ENCODE results near the gene ADAMTS9. TPM values are rescaled to one million over a fixed set of nuclear protein-coding genes. Genes with fewer than 3 reads are reported as not detected.

The ADAMTS9 gene
- total RNA-seq, 1 donor from 2014 or later: not detected

DNA sequence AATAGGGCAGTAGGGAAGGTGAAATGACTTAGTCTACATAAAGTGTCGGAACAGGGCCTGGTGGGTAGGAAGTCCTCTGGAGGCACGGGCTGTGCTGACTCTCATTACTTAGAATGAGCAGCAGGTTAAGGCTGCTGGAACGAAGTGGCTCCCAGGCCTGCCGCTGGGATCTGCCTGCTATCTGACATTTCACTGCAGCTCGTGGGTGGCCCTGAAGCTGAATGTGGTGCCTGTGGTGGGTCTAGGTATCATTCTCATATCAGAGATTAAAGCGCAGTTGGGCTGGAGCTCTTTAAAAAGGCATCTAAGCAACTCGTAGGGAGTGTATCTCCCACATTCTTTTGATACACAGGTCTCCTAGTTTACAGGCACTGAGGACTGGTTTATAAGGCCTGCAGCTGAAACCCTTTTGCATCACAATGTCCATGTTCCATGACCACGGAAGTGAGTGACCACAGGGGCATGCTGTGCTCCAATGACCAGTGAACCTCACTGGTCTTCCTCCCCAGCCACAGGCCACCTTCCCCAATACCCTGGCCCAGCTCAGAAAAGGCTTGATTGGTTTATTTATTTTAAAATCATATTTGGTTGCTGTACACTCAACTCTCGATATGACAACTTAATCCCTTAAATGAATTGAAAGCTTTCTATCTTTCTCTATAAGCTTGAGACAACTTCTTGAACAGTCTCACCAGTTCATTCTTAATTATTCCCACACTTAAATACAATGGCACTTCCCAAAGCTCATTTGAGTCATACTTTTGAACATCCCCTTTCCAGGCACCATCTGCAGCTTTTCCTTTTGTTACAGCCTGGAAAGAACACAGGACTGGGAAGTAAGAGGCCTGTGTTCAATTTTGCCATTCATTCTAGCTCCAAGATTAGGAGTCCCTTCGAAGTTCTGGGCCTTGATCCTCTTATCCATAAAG, 19.0 kb downstream of the ADAMTS9 start:
- Mint-ChIP-seq H3K27me3 (peaks cover 2% of the 10 kb centered on the region), H3K36me3 (ENCODE audit: low read depth) (no peaks in the 10 kb centered on the region), H3K9me3 (peaks cover 2% of the 10 kb centered on the region), H3K4me1 (no peaks in the 10 kb centered on the region), H3K4me3 (no peak overlapping the region), H3K27ac (no peak overlapping the region)
- intact Hi-C loops (cut with micrococcal nuclease): no loop called here
- DNase-seq: no peak
- ChIA-PET POLR2A (no interaction called here), CTCF (no interaction called here)
- TF ChIP-seq, protein P1, sequence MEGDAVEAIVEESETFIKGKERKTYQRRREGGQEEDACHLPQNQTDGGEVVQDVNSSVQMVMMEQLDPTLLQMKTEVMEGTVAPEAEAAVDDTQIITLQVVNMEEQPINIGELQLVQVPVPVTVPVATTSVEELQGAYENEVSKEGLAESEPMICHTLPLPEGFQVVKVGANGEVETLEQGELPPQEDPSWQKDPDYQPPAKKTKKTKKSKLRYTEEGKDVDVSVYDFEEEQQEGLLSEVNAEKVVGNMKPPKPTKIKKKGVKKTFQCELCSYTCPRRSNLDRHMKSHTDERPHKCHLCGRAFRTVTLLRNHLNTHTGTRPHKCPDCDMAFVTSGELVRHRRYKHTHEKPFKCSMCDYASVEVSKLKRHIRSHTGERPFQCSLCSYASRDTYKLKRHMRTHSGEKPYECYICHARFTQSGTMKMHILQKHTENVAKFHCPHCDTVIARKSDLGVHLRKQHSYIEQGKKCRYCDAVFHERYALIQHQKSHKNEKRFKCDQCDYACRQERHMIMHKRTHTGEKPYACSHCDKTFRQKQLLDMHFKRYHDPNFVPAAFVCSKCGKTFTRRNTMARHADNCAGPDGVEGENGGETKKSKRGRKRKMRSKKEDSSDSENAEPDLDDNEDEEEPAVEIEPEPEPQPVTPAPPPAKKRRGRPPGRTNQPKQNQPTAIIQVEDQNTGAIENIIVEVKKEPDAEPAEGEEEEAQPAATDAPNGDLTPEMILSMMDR (IDR thresholded peaks at IDR 0.05): no peak
- no peak for ATAC-seq (ENCODE audit: low read depth)

DNA sequence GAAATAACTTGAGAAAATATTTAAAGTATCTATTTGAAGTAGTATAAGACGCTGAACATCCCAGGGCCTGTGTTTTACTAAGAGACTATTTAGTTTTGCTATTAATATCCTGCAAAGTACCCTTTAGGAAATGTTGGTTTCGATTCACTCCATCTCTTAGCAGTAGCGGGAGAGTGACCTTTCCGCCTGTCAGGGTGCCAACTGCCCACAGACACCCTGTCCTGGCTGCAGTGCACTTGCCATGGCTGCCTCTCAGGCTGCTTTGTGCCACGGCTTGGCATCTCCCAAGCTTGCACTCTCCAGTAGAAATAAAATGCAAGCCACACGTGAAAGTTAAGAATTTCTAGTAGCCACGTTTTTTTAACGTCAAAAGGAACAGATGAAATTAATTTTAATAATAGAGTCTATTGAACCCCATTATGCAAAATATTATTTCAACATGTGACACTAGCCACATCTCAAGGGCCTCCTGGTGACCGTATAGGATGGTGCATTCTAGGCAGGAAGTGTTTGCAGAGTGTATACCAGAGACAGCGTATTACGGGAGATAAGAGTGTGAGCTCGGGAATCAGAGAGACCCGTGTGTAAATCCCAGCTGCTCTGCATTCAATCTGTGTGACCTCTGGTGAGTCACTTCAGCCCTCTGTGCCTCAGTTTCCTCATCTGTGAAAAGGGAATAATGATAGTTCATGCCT, 19.8 kb downstream of the ADAMTS9 start:
- Mint-ChIP-seq H3K36me3 (ENCODE audit: low read depth) (no peaks in the 10 kb centered on the region), H3K4me1 (no peaks in the 10 kb centered on the region), H3K4me3 (no peak overlapping the region), H3K9me3 (peaks cover 2% of the 10 kb centered on the region), H3K27ac (no peak overlapping the region), H3K27me3 (peaks cover 2% of the 10 kb centered on the region)
- ATAC-seq (ENCODE audit: low read depth) (no peak), DNase-seq (no peak)
- CTCF ChIA-PET: no interaction called here
- POLR2A ChIA-PET: no interaction called here
- intact Hi-C loops (cut with micrococcal nuclease): no loop called here
- TF ChIP-seq, protein P1 (IDR thresholded peaks at IDR 0.05): no peak

DNA sequence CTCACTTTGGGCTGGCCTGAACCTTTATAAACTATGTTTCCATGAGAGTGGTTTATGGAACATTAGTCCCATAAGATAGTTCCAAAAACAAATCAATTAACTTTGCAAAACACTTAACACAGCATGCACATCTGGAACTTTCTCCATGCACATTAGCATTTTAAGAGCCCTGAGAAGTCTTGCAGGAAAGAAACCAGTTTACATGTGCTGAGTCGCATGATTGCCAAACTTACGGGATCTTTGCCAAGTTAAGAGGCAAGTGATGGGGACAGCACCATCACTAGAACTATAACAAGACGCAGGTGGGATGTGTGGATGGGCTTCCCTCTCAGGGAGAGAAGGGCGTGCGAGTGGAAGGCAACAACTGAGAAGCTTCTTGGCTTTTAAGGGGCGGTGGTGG, 20.7 kb downstream of the ADAMTS9 start:
- no peak for DNase-seq
- ATAC-seq (ENCODE audit: low read depth): no peak
- H3K27ac Mint-ChIP-seq: no peak overlapping the region
- POLR2A ChIA-PET: no interaction called here
- peaks cover 2% of the 10 kb centered on the region for H3K27me3 Mint-ChIP-seq
- CTCF ChIA-PET: no interaction called here
- no peaks in the 10 kb centered on the region for H3K4me1 Mint-ChIP-seq
- H3K4me3 Mint-ChIP-seq: no peak overlapping the region
- peaks cover 5% of the 10 kb centered on the region for H3K9me3 Mint-ChIP-seq
- intact Hi-C loops (cut with micrococcal nuclease): no loop called here
- no peaks in the 10 kb centered on the region for H3K36me3 Mint-ChIP-seq (ENCODE audit: low read depth)
- TF ChIP-seq, protein P1 (IDR thresholded peaks at IDR 0.05): no peak

DNA sequence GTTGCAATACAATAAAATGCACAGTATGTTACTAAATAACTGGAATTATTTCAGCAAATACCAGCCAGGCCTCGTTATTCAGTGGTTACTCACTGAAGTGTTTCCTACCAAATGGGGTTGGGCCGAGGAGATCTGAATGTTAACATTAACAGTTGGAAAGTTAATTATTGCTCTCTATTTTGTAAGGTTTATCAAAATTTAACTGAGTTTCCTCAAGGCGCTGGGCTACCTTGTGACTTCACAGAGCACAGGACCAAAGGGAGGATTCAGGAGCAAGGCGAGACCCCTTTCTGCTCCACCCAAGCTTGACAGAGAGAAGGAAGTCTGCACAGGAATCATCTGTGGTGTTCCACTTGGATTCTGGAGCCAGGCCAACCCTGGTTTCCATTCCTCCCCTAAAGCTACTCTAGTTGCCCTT, 21.6 kb downstream of the ADAMTS9 start:
- Mint-ChIP-seq H3K27ac (no peak overlapping the region), H3K27me3 (peaks cover 2% of the 10 kb centered on the region), H3K4me1 (no peaks in the 10 kb centered on the region), H3K4me3 (no peak overlapping the region), H3K36me3 (ENCODE audit: low read depth) (no peaks in the 10 kb centered on the region), H3K9me3 (peaks cover 10% of the 10 kb centered on the region)
- TF ChIP-seq, protein P1 (IDR thresholded peaks at IDR 0.05): no peak
- intact Hi-C loops (cut with micrococcal nuclease): no loop called here
- no peak for DNase-seq
- CTCF ChIA-PET: no interaction called here
- no peak for ATAC-seq (ENCODE audit: low read depth)
- POLR2A ChIA-PET: no interaction called here

DNA sequence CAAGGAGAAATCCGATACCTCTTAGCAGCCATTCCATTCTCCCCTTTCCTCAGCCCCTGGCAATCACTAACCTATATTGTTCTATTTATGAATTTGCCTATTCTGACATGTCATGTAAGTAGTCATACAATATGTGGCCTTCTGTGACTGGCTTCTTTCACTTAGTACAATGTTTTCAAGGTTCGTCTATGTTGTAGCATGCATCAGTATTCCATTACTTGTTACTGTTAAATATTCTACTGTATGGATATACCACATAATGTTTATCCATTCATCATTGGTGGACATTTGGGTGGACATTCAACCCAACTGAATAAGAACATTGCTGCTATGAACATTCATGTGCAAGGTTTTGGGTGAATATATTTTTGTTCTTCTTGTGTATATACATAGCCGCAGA, 23.4 kb downstream of the ADAMTS9 start:
- POLR2A ChIA-PET: no interaction called here
- H3K36me3 Mint-ChIP-seq (ENCODE audit: low read depth): no peaks in the 10 kb centered on the region
- CTCF ChIA-PET: no interaction called here
- intact Hi-C loops (cut with micrococcal nuclease): no loop called here
- no peak overlapping the region for H3K27ac Mint-ChIP-seq
- ATAC-seq (ENCODE audit: low read depth) (no peak), DNase-seq (no peak)
- H3K27me3 Mint-ChIP-seq: peaks cover 2% of the 10 kb centered on the region
- H3K4me1 Mint-ChIP-seq: no peaks in the 10 kb centered on the region
- peaks cover 12% of the 10 kb centered on the region for H3K9me3 Mint-ChIP-seq
- TF ChIP-seq, protein P1 (IDR thresholded peaks at IDR 0.05): no peak
- H3K4me3 Mint-ChIP-seq: no peak overlapping the region
